DOHH2 (cell line): Measurements from ENCODE around the gene SCO2.

Experiments used
- EZH2phosphoT487 ChIP-seq: fragments of 200-600 bp; sonication (generic); IDR thresholded peaks from 2 replicates; pipeline ENCODE4 v1.6.1; 2017; ENCODE audit warnings: borderline replicate concordance, mild to moderate bottlenecking, antibody characterized with exemption, low read length, moderate library complexity, mixed read lengths
- TF ChIP-seq, protein P1 (sequence below): fragments of 200-600 bp; sonication (generic); IDR thresholded peaks from one replicate; pipeline ENCODE4 v1.5.1; 2014; ENCODE audit warnings: antibody characterized with exemption, mild to moderate bottlenecking, low read depth, low read length; ENCODE audit not compliant: poor library complexity, severe bottlenecking

DNA sequence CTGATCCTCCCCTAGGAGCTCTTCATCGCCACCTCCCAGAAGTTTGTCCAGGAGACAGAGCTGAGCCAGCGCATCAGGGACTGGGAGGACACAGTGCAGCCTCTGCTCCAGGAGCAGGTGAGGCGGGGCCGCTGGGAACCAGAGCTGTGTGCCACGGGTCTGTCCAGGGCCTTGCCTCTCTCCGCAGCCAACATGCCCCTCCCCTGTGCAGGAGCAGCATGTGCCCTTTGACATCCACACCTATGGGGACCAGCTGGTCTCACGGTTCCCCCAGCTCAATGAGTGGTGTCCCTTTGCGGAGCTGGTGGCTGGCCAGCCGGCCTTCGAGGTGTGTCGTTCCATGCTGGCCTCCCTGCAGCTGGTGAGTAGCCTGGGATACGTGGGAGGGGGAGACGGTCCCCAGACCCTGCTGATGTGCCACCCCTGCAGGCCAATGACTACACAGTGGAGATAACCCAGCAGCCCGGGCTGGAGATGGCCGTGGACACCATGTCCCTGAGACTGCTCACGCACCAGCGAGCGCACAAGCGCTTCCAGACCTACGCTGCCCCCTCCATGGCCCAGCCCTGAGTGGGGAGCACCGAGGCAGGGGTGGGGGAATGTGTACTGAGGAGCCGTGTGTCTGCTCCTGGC is 2.5 kb downstream of the SCO2 start:
- TF ChIP-seq, protein P1, sequence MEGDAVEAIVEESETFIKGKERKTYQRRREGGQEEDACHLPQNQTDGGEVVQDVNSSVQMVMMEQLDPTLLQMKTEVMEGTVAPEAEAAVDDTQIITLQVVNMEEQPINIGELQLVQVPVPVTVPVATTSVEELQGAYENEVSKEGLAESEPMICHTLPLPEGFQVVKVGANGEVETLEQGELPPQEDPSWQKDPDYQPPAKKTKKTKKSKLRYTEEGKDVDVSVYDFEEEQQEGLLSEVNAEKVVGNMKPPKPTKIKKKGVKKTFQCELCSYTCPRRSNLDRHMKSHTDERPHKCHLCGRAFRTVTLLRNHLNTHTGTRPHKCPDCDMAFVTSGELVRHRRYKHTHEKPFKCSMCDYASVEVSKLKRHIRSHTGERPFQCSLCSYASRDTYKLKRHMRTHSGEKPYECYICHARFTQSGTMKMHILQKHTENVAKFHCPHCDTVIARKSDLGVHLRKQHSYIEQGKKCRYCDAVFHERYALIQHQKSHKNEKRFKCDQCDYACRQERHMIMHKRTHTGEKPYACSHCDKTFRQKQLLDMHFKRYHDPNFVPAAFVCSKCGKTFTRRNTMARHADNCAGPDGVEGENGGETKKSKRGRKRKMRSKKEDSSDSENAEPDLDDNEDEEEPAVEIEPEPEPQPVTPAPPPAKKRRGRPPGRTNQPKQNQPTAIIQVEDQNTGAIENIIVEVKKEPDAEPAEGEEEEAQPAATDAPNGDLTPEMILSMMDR = no peak
- TF ChIP-seq EZH2phosphoT487 = no peak
